SK-MEL-5 (cell line): ENCODE data around the gene ULBP2. TPM values are rescaled to one million over a fixed set of nuclear protein-coding genes. Genes with fewer than 3 reads are reported as not detected.
A peak's percentile ranks its signal among the peaks of the same experiment; 100 is the strongest.
"Not testable (repeated sequence)": the region's sequence is repeated elsewhere in the genome, so short reads cannot be mapped to it uniquely, and the experiment has no call there.

ENCODE experiments used
- DNase-seq: peaks from one replicate; pipeline ENCODE4 v3.0.0-alpha.2; 2016; ENCODE audit warnings: low read depth, low spot score
- in situ Hi-C: cut with HindIII; loops from 2 replicates; pipeline ENCODE4 v1.10.0; 2016; ENCODE audit warnings: low sequenced_read_pairs, high pct_unique_total_duplicates, low pct_unique_long_range_greater_than_20kb
- total RNA-seq: library from RNA; depleted of rRNA; stranded (reverse); fragments of >200 nt; shearing (Covaris generic); gene quantifications from 2 replicates; pipeline ENCODE4 v1.2.3, GENCODE V29; 2014

The ULBP2 gene
- total RNA-seq, 1 experiment from 2014 or later = 0.37 TPM

DNA sequence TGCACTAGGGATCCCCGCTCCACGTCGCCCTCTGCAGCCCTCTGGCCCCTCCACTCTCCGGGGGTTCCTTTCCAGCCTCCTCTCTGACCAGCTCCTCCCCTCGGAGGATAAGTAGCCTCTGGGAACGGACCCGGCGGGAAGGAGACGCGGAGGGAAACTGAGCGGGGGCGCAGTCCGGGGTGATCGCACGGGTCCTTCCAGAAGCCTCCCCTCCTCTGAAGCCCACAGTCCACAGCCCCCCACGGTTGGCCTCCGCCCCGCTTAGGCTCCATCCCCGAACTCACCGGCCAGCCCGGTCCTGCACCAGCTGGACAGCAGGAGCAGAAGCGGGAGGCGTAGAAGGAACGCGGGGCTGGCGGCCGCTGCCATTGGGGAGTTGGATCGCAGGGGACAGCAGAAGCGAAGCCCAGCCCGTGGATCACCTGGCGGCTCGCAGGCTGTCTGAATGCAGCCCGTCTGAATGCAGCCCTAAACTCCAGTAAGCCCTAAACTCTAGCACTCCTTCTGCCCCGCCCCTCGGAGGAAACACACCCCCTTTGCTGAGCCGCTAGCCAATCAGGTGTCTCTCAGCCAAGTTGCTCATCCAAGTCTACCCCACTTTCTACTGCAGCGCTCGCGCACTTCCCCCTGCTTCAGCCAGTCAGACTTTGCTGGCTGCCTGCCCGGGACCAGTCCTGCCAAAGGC, 19.0 kb upstream of the ULBP2 start, which contains the start of gene RAET1G:
TSS of gene RAET1G (minus strand) at position 480 of the 685 bp plus-strand sequence. CDS start at position 369, 111 bp downstream.
- in situ Hi-C loops = no loop called here
- DNase-seq = peak; percentile 77

DNA sequence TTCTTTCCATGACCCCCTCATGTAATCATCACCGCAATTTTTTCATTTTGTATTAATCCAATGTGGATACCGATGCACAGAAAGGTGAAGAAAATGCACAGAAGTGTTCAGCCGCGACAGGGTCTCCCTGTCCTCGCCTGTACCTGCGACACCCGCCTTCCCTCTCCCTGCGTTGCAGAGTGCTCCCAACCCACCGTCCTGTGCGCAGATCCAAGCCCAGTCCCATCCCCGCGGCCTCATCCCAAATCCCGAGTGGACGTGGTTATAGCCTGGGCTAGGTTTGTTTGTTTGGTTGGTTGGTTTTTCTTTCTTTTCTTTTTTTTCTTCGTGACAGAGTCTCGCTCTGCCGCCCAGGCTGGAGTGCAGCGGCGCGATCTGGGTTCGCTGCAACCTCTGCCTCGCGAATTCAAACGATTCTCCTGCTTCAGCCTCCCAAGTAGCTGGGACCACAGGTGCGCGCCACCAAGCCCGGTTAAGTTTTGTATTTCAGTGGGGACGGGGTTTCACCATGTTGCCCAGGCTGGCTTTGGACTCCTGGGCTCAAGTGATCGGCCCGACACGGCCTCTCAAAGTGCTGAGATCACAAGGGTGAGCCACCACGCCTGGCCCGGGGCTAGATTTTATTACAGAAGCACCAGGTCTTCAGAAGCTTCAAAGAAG, 18.4 kb upstream of the ULBP2 start:
- DNase-seq = no peak
- in situ Hi-C loops = no loop called here

DNA sequence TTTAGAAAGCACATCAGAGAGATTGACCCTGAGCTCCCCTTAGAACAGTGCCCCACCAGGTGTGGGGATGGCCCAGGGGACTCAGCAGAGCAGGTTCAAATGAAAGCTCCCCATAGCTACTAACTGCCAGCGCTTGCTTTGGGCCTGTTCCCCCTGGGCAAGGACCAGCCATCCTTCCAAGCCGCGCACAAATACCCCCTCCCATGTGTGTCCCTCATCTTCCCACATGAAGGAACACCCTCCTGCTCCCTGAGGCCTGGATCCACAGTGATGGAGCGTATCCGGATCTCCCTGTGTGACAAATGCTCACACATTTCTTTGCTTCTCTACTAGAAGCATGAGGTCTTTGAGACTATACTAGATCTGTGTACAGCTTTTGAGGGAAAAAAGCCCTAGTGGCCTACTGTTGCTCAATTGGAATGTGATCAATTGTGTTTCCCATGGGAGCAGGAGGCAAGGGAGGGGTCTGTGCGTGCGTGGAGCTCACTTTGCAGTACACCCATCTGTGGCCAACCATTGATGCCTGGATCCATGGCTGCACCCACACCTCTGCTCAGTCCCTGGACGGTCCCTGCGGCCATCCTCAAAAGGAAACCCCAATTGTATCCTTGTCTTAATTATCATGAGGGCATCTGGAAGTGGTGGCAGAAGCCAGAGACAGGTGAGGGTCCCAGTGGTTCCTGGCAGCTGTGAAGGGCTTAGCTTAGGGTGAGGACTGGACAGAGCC, 17.4 kb upstream of the ULBP2 start:
- in situ Hi-C loops = no loop called here
- DNase-seq = no peak

DNA sequence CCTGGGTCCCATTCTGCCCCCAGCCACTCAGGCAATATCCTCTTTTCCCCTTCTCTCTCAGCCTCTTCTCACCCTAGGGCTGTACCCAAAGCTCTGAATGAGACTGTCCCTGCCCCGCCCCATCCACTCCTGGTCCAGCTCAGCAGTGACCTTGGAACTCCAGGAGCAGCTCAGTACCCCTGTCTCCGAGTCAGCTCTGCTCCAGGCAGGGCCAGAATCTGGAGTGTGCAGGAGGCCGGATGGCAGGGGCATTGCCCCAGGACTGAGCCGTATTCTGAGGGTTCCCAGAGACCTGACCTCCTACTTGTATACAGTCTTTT, 16.9 kb upstream of the ULBP2 start:
- no peak for DNase-seq
- in situ Hi-C loops = no loop called here

DNA sequence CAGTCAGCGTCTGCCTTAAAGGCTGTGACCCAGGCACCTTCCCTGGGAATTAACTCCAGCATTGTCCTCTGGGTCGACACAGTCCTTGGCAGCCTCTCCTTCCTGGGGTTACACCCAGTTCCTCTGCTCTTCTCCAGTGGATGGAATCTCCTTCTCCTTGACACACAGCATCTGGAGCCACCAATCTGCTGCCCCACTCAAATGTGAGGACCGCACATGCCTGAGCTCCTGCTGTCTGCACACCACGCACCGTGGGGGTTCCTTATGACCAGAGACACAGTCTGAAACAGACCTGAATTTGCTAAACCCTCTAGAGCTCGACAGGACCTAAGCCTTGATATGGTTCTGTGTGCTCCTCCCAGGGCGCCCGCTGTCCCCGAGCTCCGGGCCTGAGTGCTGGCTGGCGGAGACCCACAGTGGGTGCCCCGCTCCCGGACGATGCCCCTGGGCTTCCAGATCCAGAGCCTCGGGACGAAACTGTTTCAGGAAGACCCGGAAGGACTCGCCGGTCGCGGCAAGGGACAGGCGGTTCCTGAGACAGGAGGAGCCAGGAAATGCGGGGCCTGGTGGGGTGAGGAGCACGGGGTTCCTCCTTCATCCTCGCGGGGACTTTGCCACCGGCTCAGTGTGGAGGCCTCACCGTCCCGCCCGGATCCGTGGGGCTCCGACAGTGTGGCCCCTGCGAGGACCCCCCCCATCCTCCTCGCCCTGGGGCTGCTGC, 16.4 kb upstream of the ULBP2 start:
- no peak for DNase-seq
- in situ Hi-C loops = no loop called here

DNA sequence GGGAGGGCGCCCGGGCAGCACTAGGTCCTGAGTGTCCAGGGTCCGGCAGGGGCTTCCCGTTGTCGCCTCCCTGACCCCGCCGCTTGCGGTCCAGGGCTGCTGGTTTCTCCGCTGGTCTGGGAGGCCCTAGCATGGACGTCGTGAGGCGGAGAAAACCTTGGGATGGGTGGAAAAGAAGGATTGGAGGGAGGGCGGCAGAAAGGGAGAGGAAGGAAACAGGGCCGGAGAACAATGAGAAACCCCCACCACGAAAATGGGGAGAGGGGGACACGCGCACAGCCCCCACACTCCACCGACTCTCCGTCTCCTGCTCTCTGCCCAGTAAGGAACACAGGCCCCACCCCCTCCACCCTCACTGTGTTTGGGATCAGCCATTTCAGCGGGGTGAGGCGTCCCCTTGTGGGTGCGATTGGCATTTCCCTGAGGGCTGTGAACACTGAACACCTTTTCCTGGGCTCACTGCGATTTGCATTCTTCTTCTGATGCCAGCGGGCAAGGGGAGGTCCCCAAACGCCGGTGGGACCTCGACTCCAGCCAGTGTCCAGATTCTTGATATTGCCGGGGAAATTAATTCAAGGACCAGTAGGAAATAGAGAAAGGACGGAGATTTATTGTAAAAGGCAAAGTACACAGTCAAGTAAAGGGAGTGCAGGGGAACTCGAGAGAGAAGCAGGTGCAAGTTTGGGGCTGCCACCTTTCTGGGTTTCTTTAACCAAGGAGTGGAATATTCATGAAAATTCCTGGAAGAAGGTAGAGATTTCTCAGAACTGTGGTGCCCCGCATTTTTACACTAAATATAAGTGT, 15.6 kb upstream of the ULBP2 start:
- peak; percentile 82 for DNase-seq
- in situ Hi-C loops = no loop called here

DNA sequence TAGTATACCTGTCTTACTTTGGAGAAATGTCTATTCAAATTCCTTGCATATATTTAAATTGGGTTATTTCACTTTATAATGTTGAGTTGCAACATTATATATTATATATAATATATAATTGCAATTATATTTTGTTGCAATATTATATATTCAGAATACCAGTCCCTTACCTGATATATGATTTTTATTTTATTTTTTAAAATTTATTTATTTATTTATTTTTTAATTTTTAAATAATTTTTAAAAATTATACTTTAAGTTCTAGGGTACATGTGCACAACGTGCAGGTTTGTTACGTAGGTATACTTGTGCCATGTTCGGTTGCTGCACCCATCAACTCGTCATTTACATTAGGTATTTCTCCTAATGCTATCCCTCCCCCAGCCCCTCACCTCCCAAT, 14.8 kb upstream of the ULBP2 start:
- in situ Hi-C loops, DNase-seq: not testable (repeated sequence)

DNA sequence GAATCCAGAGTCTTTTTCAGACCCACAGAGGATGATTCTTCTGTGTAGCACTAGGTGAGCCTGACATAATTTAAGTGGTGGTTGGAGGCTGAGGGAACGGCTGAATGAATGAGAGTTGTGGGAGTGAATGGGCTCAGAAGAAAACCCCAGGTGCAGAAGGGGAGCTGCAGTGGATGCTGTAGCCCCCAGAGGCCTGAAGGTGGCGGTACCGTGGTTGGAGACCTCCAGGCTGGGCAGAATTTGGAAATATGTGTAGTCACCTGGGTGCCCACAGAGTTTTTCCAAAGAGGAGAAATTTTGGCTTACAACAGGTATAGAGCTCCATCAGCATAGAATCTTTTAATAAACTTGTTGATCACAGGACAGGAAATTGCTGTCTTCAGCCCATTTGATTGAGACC, 12.4 kb upstream of the ULBP2 start:
- DNase-seq = peak; percentile 27
- in situ Hi-C loops = no loop called here

DNA sequence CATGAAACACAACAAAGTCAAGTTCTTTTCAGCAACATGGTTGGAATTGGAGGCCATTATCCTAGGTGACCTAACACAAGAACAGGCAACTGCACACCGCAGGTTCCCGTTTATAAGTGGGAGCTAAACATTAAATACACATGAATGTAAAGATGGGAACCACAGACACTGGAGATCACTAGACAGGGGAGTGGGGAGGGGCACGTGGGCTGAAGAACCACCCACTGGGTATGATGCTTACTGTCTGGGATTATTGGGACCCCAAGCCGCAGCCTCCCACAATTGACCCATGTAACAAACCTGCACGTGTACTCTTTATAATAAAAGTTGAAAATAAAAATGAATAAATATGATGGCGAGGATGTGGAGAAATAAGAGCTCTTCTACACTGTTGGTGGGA, 10.3 kb upstream of the ULBP2 start:
- in situ Hi-C loops = no loop called here
- no peak for DNase-seq

DNA sequence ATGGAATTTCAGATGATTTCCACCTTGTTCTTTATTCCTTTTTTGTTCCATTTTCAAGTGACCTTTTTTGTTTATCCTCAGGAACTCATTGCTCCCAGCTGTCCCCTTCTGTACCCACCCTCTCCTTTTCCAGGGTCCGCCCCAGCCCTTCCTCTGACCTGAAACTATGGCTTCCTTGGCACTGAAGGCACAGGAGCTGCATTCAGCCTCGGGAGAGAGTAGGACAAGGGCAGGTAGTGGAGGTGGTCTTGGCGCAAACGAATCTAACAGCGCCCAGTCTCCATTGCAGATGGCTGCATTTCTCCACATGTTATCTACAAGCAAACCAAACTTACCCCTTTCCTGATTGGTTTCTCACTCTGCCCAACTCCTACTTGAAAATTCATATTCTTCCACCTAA, 8.8 kb upstream of the ULBP2 start:
- no peak for DNase-seq
- in situ Hi-C loops = no loop called here

DNA sequence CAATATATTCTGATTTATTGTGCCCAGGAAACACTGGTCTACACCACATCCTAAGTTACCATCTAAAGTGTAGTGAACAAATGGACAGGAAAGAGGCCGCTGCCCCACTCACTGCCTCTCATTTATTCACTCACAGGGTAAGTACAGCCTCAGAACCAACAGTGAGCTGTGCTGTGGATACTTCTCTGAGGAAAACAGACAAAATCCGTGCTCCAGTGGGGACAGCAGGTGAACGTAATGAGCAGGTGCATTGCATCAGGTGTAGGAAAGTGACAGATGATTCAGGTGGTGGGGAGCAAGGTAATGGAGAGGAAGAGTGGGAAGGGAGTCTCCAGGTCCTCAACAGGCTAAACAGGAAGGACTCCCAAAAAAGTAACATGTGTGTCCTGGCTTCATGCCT, 8.4 kb upstream of the ULBP2 start:
- in situ Hi-C loops = no loop called here
- no peak for DNase-seq

DNA sequence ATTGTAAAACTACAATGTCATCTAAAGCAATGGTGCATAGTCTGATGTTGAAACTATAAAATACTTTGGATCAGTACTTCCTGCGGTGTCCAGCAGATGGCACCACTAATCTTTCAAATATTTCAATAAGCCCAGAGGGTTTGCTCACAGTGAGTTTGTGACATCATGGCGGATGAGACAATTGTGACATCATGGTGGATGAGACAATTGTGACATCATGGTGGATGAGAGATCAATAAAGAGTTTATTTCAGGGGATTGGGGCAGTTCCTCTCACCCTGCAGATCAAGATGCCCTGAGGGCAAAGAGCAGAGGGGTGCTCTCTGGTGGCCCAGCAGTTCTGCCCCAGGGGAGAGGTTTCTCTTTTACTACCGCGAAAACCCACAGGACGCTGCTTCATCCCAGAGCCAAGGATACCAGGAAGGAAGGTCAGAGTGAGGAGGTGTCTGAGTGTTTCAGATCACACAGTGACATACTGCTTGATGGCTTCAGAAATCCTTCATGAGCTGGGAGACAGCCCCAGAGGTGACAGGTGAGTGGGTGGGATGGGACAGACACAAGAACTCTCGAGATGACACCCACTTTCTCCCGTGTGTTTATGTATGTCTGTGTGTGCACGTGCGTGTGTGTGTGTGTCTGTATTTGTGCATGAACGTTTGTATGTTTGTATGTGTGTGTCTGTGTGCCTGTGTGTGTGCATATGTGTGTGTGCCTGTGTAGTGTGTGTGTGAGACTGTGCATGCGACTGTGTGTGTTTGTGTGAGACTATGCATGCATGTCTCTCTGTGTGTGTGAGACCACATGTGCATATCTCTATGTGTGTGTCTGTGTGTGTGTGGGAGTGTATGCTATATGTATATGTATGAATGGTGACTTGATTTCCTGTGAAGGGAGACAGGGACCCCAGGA, 7.3 kb upstream of the ULBP2 start:
- in situ Hi-C loops = no loop called here

DNA sequence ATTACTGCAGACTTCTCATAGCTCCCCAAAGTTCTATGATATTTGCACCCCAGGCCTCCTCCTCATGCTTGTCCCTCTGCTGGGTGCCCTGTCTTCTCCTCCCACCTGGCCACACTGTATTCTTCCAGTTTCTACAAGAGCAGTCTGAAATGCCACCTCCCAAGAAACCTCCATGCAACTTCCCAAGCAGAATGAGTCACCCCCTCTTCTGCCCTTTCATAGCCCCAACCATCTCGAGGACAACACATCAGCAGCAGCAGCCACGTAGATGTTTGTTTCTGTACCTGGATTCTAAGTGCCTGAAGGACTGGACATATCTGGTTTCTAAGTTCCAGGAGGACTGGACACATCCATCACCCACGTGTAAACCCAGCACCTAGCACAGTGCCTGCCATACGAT, 6.6 kb upstream of the ULBP2 start:
- in situ Hi-C loops = no loop called here
- DNase-seq = no peak

More for the DNA sequence above, 7.3 kb upstream of the ULBP2 start:
- DNase-seq = peak; percentile 78

DNA sequence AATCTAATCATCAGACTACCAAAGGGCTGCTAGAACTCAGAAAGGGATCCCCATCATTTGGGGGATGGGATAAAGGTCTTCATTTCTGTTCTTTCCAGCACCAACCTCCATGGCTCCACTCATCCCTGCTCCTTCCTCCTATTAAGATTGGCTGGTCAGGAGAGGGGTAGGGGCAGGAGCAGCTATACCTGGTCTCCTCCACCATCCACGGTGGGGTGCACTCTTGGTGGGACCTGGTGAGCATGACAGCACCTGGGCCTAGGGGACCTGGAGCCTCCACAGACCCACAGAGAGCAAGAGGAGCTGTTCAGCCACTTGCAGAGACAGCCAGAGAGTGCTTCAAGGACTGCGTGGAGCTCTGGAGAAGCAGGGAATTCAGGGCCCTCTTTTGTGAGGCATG, 6.1 kb upstream of the ULBP2 start:
- no peak for DNase-seq
- in situ Hi-C loops = no loop called here

DNA sequence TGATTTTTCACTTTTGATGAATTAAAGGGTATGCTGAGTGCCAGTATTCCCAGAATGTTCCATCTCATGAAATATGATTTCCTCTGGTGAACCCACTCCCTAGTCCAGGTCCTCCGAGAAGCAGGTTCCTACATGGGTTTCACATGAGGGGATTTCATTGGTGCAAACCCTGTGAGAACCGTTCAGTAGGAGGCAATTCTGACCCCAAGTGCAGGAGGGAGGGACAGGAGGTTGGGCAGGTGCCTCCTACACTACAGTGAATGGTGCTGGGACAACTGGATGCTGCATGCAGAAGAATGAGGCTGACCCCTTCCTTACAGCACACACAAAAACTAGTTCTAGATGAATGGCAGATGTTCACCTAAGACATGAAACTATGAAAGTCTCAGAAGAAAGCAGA, 5.1 kb upstream of the ULBP2 start:
- in situ Hi-C loops = no loop called here

DNA sequence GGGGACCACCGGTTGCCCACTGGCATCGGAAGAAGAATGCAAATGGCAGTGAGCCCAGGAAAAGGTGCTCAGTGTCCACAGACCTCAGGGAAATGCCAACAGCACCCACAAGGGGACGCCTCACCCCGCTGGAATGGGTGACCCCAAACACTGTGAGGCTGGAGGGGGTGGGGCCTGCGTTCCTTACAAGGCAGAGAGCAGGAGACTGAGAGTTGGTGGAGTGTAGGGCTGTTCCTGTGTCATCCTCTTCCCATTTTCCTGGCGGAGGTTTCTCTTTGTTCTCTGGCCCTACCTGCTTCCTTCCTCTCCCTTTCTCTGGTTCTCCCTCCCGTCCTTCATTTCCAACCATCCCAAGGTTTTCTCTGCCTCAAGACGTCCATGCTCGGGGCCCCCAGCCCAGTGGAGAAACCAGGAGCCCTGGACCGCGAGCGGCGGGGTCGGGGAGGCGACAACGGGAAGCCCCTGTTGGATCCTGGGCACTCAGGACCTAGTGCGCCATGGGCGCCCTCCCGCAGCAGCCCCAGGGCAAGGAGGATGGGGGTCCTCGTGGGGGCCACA, 3.7 kb upstream of the ULBP2 start:
- in situ Hi-C loops, DNase-seq: not testable (repeated sequence)

More for the DNA sequence above, 5.1 kb upstream of the ULBP2 start:
- DNase-seq = no peak
